Skin of body (tissue), 2 donors: Measurements from ENCODE around the gene EML1. TPM values are rescaled to one million over a fixed set of nuclear protein-coding genes. Genes with fewer than 3 reads are reported as not detected.
A peak's percentile ranks its signal among the peaks of the same experiment; 100 is the strongest.

ENCODE experiments used
- DNase-seq: peaks from one replicate; lab custom pipeline; 2025; lab: John Stamatoyannopoulos, UW
- total RNA-seq: library from RNA; depleted of rRNA; stranded (reverse); fragments of >200 nt; gene quantifications from one replicate; pipeline ENCODE4 v1.2.3, GENCODE V29; 2014

Gene EML1
- total RNA-seq, 1 donor from 2014 or later: 39.1 TPM

DNA sequence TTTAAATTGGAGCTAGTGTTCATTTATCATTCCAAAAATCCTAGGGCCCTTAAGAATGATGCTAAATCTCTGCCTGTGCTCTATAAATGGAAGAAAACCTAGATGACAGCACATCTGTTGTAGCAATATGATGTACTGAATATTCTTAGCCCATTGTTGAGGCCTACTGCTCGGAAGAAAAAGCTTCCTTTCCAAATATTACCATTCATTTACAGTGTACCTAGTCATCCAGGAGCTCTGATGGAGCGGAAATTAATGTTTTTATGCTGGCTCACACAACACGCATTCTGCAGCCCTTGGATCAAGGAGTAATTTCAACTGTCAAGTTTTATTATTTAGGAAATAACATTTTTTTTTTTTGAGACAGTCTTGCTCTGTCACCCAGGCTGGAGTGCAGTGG is 77.4 kb downstream of the EML1 start:
- no peak for DNase-seq

DNA sequence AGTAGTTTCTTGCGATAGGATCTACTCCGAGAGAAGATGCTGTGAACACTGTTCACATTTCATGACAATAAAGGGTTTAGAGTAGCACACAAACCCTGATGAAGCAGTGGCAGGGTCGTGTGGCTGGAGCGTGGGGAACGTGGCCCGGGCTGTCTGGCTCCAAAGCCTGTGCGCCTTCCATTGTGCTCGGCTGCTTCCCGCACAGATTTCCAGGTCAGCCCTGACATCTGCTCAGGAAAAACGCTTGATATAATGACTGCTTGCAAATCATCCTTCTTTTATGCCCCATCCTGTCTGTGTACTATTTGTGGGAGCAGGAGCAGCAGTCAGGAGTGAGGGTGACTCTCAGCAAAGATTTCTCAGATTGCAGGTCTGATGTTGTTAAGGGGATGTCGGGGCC is 78.6 kb downstream of the EML1 start:
- DNase-seq: no peak

DNA sequence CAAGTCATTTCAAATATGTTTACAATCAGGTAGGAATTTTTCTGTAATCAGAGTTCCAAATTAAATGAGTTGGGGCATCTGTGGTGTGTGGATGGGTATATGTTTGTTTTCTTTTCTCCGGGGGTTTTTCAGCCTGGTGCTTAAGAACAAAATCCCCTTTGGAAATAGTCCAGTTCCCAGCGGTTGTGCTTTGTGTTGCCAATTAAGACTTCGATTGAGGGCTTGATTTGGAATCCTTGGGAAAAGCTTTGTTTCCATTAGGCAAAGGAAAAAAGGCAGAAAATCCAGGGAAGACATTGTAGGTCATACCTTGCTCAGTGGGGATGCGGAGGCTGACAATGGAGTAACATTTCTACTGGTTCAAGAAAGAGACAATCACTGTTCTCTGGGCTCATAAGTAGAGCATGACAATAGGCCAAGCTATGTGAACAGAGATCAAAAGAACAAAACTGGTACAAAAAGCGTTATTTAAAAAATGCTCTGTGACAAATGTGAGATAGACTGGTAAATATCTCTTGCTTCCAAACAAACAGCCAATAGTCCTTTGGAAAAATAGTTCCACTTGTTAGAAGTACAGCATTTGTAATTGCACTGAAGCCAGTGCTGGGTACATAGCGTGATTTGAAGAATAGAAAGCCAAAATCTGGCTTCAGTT is 79.7 kb downstream of the EML1 start:
- no peak for DNase-seq

DNA sequence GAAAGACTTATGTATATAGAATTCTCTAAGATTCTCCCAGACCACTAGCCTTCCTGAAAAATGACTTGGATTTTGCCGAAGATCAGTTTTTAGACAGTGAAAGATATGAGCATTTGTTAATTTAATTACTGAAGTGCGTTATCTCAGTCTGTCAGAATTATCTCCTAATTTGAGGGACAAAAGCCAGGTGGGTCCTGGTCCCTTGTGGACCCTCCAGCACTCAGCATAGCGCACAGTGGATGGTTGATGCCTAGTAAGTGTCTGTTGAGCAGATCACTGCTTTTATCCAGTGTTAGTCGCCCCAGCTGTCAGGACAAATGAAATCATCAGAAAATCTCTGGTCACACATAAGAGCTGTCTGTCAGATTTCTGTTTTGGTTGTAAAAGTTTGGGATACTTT is 80.4 kb downstream of the EML1 start:
- DNase-seq: no peak

DNA sequence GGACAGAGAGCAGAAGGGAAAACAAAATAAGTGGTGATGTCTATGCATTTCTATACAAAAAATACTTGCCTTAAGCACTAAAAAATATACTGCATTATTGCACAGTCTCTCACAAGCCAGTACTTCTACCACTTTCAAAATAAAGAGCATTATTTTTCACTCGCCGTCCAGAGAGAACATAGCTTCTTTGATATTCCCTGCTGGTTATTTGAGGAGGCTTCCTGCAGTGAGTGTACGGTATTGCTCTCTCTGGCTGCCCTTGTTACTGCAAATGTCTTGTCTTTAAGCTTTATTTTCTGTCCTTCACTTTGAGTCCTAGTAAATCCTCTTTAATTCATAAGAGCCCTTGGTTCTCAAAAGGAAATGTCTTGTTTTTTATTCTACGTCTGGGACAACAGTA is 81.1 kb downstream of the EML1 start:
- DNase-seq: peak; percentile 18

DNA sequence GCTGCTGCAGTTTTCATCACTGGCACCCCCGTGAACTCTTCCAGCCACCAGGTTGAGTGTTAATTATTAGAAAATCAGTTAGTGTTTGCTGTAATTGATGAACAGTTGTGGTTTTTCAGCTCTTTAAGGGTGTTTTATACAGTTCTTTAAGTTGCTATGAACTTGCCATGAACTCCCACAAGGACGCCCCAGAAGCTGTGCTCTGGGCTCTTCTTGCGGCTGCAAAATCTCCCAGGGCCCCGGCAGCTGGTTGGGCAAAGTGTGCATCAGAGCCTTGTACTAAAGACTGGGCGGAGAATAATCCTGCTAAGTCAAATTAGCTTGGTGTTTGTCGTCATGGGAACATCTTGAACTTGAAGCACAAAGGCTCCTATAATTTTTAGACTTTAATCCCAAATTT is 82.2 kb downstream of the EML1 start:
- peak; percentile 28 for DNase-seq

DNA sequence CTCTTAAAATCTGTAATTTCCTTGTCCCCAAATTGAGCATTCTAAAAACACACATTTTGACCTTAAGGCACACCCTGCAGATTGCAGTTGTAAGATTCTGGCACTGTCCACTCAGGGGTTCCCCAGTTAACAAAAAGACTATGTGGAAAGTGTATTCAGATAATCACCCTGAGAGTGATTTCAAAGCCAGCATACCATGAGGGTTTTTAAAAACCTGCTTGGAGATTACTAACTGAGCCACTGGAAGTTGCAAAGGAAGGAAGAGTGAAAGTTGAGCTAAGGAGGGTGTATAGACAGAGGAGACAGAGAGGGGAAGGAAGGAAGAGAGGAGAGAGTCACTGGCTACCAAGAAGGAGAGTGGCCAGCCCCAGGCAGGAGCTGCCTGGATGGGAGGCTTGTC is 82.6 kb downstream of the EML1 start:
- DNase-seq: no peak

DNA sequence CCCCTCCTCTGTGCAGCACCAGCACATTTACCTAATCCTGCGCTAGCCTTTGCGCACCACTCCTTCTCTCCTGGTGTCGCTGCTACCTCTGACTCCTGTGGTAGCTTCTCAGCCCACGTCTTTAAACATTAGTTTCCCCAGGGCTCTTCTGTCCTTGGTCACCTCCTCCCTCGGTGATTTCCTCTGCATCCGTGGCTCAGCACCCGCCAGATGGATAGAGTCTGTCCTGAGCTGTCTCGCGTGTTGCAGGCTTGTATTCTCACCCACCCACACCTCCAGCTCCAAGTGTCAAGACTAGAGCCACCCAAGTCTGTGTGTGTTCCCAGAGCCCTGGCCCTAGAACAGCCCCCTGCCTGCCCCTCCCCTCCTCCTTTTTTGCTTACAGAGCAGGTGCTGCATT is 83.2 kb downstream of the EML1 start:
- DNase-seq: no peak

DNA sequence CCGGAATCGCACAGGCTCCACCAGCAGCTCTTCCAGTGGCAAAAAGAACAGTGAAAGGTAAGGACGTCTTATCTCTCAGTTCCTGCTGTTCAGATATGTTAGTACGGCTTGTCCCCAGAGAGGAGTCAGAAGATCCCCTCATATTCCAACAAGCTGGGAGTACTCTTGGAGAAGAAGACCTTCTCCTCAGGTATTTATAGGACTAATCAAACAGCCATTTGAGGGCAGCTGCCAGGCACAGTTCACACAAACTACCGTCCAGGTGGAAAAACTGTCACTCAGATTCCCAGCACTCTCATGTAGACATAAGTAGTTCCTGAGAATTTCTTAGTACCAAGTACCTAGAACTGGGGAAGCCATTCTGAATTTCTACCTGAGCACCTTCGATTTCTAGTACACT is 85.3 kb downstream of the EML1 start:
- DNase-seq: no peak

DNA sequence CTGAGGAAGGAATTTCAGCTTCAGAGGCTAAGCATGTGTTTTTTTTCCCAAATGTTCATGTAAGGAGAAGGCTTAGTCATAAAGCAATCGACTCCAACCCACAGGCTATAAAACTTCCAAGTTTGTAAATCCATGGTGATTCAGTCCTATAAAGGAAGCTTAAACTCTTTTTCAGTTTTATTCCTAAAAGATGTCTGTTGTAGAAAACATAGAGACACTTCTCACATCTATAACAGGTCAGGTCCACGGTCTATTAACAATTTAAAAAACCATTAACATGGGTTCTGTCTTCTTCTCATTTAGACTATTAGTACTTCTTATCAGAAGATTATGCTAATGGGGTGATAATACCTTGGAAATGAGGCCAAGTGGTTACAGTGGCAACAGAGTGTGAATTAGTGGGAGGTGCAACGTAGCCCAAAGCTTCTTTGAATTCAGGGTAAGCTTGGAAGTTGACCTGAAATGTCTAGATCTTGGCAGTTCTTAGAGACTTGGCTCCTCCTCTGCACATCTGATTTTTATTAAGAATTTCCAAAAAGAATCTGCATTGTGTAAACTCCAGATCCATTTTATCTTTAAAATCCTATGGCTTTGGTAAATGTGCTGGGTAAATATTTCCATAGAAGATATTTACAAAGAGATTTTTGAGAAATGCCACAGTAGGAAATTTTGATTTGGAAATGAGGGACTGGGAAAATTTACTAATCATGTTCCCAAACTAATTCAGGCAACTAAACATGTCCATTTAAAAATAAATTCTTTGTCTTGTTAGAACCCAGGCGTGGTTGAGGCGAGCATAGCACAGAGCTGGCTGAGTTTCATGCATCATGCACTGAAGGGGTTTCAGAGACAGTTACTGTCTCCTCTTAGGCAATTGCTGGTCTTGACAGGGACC is 86.4 kb downstream of the EML1 start:
- peak; percentile 82 for DNase-seq

DNA sequence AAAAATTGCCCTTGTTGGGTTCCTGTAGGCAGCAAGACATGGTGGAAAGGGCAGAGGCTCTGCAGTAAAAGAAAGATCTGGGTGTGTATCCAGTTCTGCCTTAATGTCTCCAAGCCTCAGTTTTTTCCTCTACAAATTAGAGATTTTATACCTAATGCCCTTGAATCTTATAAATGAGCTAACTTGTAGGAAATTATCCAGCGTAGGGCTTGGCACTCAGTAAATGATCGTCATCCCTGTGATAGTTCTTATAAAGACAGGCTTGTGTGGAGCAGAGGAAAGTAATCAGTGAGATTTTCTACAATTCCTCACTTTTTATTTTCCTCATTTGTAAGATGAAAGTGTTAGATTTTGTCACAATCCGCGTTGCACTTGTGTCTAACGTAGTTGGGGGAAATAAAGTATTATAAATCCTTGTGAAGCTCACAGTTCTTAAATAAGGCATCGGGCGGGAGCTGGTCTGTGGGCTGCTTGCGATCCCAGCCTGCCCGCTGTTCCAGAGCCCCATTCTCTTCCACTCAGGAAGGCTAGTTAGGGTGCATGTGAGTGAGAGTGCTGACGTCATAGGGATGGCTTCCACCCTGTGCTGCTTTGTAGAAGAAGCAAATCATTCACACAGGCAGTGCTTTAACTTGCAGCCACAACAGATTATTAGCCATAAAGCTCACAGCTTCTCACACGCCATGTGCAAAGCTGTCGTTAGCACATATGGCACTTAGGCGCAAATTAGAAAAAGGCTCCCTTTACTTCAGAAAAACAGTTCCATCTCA is 87.6 kb downstream of the EML1 start:
- DNase-seq: peak; percentile 79

DNA sequence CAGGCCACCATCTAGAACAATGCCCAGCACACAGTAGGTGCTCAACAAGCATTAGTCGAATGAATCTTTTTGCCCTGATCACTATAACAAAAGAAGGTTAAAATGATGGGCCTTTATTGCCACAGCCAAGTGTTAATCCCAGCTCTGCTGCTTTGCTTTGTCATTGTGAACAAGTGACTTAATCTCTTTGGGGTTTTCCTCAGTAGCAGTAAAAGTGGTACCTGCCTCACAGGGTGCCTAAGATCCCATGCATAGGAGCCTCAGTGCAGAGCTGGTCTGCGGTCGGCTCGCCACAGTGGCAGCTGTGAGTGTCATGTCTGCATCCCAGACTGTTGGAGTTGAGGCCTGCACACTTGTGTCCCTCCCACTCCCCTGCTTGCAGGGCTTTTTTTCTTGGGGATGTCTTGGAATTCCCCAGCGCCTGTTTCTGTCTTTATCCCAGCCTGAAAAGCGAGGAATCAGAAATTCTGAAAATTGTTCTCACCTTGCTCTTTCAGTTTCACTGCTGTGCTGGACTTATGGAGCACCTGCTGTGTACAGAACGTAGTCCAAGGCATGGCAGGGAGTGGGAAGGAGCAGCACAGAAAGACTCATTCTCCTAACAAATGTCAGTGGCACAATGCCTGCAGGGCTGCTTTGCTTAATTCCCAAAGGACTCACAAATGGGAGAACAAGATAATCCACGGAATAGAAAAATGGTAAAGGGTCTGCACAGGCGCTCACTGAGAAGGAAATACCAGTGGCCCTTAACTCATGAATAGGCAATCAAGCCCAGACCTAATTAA is 90.8 kb downstream of the EML1 start:
- no peak for DNase-seq

DNA sequence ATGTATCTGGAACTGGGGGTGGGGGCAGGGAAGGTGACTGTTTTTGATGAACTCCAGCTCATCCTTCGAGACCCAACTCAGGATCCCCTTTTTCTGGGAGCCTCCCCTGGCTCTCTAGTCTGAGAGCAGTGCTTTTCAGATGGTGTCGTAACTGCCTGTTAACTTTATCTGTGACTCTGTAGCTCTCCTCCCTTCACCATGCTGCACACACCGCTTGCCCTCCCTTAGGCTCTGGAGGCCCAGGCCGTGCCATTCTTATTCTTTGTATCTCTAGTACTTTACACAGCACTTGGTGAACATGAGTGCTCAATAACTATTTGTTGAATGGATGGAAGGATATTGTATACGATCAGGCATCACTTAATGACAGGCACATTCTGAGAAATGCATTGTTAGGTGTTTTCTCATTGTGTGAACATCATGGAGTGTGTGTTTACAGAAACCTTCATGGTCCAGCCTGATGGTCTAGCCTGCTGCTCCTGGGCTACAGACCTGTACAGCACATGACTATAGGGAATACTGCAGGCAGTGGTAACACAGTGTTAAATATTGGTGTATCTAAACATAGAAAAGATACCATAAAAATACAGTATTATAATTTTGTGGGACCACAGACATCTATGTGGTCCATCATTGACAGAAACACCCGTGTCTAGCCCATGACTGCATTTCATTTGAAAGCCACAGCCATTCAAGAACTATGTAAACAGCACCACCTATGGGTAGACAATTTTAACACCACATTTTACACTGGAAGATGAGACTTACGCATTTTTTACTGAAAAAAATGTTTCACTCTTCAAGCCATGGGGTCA is 91.8 kb downstream of the EML1 start:
- DNase-seq: peak; percentile 61

DNA sequence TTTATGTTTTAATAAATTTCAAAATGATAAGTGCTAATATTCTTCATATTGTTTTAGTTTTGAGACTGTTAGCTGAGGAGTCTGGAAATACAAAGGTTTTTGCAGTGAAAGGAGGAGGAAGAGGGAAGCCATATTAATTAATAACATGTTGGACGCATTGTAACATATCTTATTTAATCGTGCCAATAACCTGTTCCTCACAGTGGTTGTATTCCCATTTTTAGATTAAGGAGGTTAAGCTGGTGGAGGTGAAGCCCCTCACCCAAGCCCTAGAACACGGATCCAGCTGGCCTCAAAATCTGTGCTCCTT is 92.4 kb downstream of the EML1 start:
- no peak for DNase-seq

DNA sequence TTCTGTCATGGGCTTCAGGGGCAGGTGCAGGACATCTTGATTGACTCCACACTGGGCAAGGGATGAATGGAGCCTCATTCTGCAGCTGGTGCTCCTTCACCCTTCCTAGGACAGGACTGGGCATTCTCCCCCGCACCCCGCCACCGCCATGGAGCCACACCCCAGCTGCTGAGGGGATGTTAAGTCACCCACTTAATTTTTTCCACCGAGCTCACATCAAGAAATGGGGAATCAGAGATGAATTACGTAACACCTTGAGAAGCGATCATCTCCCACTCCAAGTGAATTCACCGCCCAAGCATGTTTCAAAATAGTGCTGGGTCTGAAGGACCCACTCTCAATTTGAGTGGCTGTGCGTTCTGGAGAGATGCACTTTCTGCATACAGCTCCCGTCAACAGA is 94.2 kb downstream of the EML1 start:
- DNase-seq: no peak

DNA sequence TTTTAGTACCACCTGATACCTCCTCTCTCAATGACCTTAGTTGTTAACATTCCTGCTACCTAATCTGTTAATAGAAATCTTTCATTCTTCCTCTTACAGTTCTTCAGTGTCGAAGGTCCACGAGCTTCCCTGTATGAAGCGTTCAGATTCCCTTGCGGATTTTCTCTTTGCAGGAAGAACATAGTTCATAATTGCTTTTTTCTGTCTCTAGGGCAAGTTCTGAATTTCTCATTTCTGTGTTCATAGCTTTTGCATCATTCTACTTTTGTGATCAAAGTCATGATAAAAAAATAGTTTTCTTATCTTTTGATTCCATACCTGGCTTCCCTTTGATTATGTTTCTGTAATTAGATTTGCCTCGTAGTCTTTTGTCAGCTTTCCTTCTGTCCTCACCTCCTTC is 94.9 kb downstream of the EML1 start:
- no peak for DNase-seq

DNA sequence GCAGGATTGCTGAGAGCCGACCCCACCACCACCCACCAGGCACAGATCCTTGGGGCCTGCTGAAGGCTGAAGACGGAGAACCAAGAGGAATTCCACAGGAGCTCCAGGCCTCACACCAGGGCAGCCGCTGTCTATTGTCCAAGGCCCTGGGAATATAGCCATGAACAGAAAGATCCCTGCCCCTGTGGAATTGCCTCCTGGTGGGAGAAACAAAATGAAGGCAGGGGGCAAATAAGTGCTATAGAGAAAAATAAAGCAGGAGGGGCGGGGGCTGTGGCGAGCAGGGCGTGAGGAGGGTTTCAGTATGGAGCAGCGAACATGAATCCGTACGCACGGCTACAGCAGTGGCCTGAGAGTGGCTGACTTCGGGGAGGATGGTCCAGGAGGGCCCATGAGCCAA is 96.1 kb downstream of the EML1 start:
- DNase-seq: no peak

DNA sequence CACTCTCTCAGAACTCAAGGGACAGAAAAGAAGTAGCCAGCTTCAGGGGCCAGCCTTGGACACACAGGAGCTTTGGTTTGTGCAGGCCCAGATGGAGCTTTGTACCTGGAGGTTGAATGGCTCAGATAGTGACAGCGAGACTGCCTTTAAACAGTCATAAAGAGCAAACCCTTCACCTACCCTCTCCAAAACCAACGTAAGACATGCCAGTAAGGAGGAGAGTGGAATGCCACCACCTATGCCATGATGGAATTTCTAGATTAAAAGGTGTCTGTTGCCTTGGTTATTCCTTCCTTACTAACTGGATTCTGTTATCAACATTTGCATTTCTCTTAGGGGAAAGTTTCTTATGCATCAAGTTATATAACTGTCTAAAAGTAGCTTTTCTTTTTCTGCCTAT is 98.1 kb downstream of the EML1 start:
- no peak for DNase-seq

DNA sequence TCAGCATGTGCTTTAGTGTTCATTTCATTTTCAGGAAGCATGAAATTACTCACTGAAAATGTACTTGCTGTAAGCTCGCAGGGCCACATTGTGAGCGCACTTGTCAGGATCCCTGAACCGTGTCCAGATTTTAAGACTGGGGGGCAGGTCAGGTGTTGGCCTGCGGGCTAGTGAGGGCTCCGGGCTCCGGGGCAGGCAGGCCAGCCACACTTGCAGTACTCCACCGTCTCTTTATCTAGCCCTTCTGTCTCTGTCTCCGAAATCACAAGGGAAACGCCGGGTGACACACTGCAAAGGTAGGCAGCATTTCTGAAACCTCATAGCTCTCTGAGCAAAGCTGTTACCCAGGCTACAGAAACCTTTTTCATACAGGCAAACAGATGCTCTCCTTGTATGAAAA is 98.7 kb downstream of the EML1 start:
- DNase-seq: no peak

DNA sequence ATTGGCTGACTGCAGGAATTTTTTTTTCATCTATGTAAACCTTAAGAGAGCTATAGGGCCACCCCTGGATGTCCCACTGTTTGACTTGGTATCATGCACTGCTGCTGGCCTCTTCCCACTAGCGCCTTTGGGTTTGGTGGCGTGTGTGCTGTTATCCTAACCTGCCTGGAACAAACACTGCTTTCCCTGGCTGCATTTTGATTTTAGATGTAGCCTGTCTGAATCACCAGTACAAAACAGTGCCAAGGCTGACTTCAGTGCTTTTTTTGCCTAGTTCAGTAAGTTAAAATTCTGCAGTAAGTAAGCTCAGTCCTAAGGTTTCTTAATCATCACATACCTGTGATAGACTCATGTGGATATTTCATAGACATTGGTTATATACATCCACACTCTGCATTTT is 99.2 kb downstream of the EML1 start:
- DNase-seq: no peak

DNA sequence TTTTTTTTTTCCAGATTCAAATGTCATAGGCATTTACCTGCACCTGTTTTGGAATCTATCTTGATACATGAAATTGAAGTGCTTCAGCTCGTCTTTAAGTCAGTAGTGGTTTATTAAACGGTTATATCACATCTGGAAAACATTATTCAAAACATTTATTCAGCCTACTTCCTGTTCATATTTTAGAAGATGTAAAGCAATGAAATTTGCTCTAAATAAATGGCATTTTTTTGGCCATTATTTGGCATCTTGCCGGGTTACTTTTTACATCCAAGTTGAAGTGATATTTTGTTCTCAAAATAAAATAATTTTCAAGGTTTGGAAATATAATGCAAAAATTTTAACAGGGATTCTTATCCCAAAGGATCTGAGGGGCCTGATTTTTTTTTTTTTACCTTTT is 103.1 kb downstream of the EML1 start:
- DNase-seq: no peak
